ENCODE data around the gene RCE1.

Gene RCE1

DNA sequence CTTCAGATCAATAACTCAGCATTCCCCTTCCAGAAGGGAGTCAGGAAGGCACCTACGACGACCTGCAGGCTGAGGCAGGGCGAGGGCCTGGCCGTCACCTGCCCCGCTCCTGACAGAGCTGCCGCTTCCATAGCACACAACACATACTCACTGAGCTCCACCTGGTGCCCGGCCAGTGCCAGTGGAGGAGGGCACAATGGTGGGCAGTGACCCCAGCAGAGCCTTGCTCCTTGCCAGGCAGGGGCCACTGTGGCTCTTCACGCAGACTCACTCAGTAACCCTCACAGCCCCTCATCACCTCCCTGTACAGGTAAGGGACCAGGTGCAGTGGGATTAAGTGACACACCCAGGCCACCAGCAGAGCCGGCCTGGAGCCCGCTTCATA lies 38.2 kb downstream of the RCE1 start:
- Mint-ChIP-seq H3K4me3 (no peak overlapping the region), H3K4me1 (ENCODE audit: low read depth) (peaks cover 6% of the 10 kb centered on the region), H3K36me3 (ENCODE audit: low read depth) (no peaks in the 10 kb centered on the region), H3K9me3 (no peaks in the 10 kb centered on the region), H3K27ac (no peak overlapping the region), H3K27me3 (no peaks in the 10 kb centered on the region)

DNA sequence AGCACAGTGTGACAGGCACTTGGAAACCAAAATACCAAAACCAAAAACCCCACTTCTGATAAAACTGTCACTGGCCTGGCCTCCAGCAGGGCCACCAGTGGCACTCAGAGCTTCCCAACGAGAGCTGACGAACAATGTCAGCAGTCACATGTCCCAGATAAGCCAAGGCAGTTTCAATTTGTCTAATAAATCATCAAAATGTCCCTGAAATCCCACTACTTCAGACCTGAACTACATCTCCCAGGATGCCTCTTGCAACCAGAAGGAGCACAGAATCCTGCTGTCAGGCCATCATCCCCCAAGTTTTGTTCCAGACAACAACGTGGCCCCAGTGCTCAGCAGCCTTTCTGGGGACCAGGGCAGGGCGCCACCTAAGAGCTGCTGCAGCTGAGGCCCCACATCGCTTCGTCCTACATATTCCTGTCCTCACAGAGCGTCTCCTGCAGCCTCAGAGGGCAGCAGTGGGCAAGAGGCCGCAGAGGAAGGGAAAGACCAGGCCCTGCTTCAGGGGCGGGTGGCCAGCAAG lies 38.7 kb downstream of the RCE1 start:
- Mint-ChIP-seq H3K27me3 (no peaks in the 10 kb centered on the region), H3K36me3 (ENCODE audit: low read depth) (no peaks in the 10 kb centered on the region), H3K4me3 (no peak overlapping the region), H3K4me1 (ENCODE audit: low read depth) (peaks cover 6% of the 10 kb centered on the region), H3K27ac (no peak overlapping the region), H3K9me3 (no peaks in the 10 kb centered on the region)

DNA sequence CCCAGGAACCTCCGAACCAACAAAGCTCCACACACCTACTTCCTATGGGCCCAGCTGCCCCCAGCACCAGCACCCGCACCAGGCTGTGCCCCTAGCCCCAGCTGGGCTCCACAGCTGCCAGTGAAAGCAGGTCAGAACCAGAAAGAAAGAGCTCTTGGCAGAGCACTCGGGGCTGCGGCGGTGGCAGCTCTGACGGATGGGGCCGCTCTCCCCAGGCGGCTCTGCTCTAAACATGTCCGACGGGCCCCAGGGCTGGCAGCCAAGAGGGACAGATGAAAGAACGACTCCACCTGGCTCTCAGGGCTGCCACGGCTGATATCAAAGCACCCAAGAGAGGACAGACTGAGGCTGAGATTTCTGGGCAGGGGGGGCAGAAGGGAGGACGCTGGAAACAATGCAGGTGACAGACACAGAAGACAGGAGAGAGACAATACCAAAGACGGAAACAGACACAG lies 39.3 kb downstream of the RCE1 start:
- Mint-ChIP-seq H3K27me3 (no peaks in the 10 kb centered on the region), H3K4me1 (ENCODE audit: low read depth) (peaks cover 6% of the 10 kb centered on the region), H3K9me3 (no peaks in the 10 kb centered on the region), H3K4me3 (no peak overlapping the region), H3K27ac (no peak overlapping the region), H3K36me3 (ENCODE audit: low read depth) (no peaks in the 10 kb centered on the region)

DNA sequence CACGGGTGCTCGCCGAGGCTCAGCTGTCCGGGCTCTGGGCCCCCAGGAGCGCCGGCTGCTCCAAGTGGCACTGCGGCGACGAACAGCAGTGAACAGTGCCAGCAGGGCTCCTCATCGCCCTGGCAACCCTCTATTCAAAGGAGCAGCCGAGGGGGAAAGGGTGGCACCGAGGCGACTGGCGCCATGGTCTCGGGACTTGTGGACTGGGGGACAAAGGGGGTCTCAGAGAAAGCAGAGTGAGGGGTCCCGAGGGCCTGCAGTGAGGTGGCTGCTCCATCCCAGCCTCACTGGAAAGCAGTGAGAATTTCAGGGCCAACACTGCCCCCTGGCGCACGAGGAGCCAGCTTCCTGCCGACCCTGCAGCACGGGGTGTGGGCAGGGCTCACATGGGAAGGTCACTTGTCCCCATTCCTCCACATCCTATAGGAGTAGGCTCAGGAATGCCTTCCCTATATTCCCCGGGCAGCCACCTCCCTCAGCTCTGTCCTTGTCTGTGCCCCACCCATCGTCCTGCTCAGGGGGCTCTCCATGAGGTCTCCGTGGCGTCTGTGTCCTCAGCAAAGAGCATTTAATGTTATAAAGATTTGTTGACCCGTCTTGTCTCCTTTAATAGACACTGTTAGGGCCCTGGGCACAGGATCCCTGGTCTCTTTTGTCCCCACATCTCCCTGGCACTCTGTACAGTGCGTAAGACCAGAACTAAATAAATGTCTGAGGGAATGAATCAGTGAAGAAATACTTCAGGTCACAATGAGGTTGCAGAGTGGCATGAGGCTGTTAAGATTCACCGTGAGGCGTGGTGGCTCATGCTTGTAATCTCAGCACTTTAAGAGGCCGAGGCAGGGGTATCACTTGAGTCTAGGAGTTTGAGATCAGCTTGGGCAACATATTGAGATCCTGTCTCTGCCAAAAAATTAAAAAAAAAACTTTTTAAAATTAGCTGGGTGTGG lies 40.0 kb downstream of the RCE1 start:
- Mint-ChIP-seq H3K4me1 (ENCODE audit: low read depth) (peaks cover 6% of the 10 kb centered on the region), H3K27me3 (no peaks in the 10 kb centered on the region), H3K27ac (no peak overlapping the region), H3K4me3 (no peak overlapping the region), H3K9me3 (no peaks in the 10 kb centered on the region), H3K36me3 (ENCODE audit: low read depth) (no peaks in the 10 kb centered on the region)

DNA sequence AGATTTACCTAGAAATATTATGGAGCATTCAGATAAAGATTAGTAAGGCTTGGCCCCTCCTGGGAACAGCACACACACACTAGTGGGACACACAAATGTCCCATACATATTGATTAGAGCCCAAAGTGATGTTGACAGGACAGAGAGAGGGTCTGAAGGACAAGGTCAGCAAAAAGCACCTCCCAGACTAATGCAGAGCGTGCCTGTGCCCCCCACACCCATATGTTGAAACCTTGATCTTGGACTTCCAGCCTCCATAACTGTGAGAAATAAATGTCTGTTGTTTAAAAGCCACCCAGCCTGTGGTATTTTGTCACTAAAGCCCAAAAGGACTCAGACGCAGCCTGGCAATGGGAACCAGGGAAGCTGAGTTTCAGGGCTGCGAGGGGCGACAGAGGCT lies 41.2 kb downstream of the RCE1 start:
- H3K36me3 Mint-ChIP-seq (ENCODE audit: low read depth): no peaks in the 10 kb centered on the region
- H3K4me1 Mint-ChIP-seq (ENCODE audit: low read depth): peaks cover 6% of the 10 kb centered on the region
- H3K9me3 Mint-ChIP-seq: no peaks in the 10 kb centered on the region
- H3K27me3 Mint-ChIP-seq: no peaks in the 10 kb centered on the region
- H3K27ac Mint-ChIP-seq: no peak overlapping the region
- H3K4me3 Mint-ChIP-seq: no peak overlapping the region

DNA sequence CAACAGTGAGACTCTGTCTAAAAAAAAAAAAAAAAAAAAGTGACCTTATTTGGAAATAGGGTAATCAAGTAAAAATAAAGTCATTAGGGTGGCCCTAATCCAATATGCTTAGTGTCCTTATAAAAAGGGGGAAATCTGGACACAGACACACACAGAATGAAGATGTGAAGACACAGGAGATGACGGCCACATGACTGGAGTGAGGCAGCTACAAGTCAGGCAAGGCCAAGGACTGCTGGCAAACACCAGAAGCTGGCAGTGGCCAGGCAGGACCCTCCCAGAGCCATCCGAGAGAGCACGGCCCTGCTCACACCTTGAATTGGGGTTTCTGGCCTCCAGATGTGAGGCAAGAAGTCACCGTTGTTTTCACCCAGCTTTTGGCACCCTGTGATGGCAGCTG lies 42.2 kb downstream of the RCE1 start:
- Mint-ChIP-seq H3K36me3 (ENCODE audit: low read depth) (no peaks in the 10 kb centered on the region), H3K27ac (no peak overlapping the region), H3K9me3 (no peaks in the 10 kb centered on the region), H3K4me1 (ENCODE audit: low read depth) (peaks cover 1% of the 10 kb centered on the region), H3K27me3 (no peaks in the 10 kb centered on the region), H3K4me3 (no peak overlapping the region)

DNA sequence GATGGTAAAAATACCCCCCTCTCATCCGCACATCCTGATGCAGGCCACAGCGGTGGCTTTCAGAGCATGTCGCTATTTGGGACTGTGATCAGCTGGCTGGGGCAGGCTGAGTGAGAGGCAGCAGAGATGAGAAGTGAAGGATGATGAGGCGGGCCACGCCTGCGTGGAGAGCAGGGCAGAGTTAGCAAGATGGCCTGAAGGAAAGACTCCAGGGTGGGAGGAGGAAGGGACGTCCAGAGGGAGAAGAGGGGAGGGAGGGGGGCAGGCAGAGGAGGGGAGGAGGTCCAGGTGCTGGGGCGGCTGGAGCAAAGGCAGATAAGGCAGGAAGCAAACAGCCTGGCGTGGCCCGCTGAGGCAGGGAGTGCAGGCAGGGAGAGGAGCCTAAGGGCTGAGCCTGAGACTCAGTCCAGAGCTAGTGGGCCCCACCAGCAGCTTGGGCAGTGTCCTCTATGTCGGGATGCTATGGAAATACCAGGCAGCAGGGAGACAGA lies 42.8 kb downstream of the RCE1 start:
- Mint-ChIP-seq H3K4me1 (ENCODE audit: low read depth) (no peaks in the 10 kb centered on the region), H3K4me3 (no peak overlapping the region), H3K27me3 (no peaks in the 10 kb centered on the region), H3K9me3 (no peaks in the 10 kb centered on the region), H3K36me3 (ENCODE audit: low read depth) (no peaks in the 10 kb centered on the region), H3K27ac (no peak overlapping the region)

DNA sequence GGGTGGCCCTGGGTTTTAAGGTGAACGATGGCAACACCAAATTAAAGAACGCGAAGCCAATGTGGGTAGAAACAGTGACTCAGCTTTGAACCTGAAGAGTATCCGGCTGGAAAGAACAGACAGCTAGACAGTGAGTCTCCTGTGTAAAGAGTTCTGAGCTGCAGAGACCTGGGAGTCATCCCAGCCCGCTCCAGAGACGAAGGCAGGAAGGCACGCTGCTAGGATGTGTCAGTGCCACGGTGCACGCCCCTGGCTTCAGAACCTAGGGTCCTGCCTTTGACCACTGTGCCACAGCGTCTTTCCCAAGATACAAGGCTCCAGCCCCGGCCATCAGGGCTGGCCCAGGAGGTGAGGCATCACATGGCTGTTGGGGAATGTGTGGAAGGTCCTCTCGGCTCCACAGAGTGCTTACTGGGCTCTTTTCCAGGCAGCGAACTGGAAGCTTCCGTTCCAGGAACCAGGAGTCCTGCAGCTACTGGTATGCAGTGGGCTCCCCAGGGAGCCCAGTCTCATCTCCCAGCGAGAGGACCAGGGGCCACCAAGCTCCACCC lies 43.5 kb downstream of the RCE1 start:
- no peak overlapping the region for H3K4me3 Mint-ChIP-seq
- no peak overlapping the region for H3K27ac Mint-ChIP-seq
- no peaks in the 10 kb centered on the region for H3K9me3 Mint-ChIP-seq
- H3K27me3 Mint-ChIP-seq: no peaks in the 10 kb centered on the region
- H3K36me3 Mint-ChIP-seq (ENCODE audit: low read depth): no peaks in the 10 kb centered on the region
- peaks cover 1% of the 10 kb centered on the region for H3K4me1 Mint-ChIP-seq (ENCODE audit: low read depth)

DNA sequence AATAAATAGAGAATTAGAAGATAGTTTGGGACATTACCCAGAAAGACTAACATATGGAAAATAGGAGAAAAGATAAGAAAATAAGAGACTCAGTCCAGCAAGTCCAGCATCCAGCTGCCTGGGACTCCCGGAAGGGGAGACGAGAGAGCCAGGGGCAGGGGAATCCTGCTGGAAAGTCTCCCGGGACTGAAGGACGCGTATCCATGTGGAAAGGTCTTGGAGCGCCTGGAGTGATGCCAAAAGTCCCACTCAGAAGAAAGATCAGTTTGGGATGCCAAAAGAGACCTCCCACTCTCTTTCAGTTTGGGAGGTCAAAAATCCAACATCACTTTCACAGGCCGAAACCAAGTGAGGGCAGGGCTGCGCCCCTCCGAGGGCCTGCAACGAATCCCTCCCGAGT lies 44.3 kb downstream of the RCE1 start:
- Mint-ChIP-seq H3K27me3 (no peaks in the 10 kb centered on the region), H3K4me3 (no peak overlapping the region), H3K27ac (no peak overlapping the region), H3K9me3 (no peaks in the 10 kb centered on the region), H3K36me3 (ENCODE audit: low read depth) (no peaks in the 10 kb centered on the region), H3K4me1 (ENCODE audit: low read depth) (peaks cover 9% of the 10 kb centered on the region)

DNA sequence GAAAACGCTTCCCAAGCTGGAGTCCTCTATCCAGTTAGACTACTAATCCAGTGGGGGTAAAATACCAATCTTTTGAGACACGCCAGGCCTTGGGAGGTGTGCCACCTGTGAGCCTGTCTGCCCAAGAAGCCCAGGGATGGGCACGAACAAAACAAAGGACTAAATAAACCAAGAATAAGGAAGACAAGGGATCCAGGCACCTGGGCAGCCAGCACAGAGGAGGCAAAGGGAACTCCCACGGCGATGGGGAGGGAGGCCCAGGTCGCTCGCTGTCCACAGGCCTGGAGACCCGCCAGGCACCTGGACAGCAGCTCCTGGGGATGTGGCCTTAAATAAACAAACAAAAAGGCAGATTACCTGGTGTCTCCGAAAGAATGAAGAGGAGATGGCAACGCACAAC lies 45.0 kb downstream of the RCE1 start:
- no peak overlapping the region for H3K4me3 Mint-ChIP-seq
- peaks cover 15% of the 10 kb centered on the region for H3K4me1 Mint-ChIP-seq (ENCODE audit: low read depth)
- H3K9me3 Mint-ChIP-seq: no peaks in the 10 kb centered on the region
- no peaks in the 10 kb centered on the region for H3K27me3 Mint-ChIP-seq
- H3K27ac Mint-ChIP-seq: no peak overlapping the region
- H3K36me3 Mint-ChIP-seq (ENCODE audit: low read depth): no peaks in the 10 kb centered on the region

DNA sequence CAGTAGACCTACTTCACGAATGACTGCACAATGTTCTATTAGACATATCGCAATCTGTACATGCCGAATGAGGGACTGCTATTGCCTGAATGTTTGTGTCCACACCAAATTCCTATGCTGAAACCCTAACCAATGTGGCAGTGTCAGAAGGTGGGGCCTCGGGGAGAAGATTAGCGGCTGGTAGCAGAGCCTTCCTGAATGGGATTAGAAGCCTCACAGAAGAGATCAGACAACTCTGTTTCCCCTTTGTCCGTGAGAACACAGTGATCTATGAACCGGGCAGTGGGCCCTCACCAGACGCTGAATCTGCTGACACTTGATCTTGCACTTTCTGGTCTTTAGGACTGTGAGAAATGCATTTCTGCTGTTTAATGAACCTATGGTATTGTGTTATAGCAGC lies 46.7 kb downstream of the RCE1 start:
- H3K9me3 Mint-ChIP-seq: no peaks in the 10 kb centered on the region
- H3K4me1 Mint-ChIP-seq (ENCODE audit: low read depth): peaks cover 16% of the 10 kb centered on the region
- H3K4me3 Mint-ChIP-seq: no peak overlapping the region
- H3K27ac Mint-ChIP-seq: no peak overlapping the region
- no peaks in the 10 kb centered on the region for H3K36me3 Mint-ChIP-seq (ENCODE audit: low read depth)
- no peaks in the 10 kb centered on the region for H3K27me3 Mint-ChIP-seq

DNA sequence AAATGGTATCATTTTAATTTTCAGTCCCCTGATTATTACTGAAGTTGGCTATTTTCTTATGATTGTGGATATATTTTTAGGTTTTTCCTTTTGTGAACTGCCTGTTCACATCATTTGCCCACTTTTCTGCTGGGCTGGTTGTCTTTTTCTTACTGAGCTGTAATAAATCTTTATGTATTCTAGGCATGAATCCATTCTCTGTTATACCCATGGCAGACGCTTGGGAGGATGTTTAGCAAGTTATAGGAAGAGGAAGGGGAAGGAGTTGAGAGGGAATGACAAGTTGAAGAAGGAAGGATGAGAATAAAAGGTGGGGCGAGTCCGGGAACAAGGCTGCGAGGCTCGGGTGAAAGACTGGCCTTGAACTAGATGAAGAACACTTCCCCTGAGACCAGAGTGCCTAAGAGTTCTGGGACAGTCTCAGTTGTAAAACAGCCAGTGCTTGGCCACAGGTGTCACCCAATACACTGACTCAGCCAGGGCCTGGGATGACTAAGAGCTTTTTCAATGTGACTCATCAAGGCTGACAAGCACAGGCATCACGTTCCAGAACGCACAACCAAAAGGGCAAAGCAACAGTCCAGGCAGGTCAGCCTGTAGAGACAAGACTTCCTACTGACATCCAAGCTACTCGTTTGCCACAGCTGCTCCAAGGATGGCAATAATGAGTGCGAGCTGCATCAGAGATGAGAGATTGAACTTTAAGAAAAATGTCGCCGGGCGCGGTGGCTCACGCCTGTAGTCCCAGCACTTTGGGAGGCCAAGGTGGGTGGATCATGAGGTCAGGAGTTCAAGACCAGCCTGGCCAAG lies 48.8 kb downstream of the RCE1 start:
- H3K9me3 Mint-ChIP-seq: no peaks in the 10 kb centered on the region
- H3K4me1 Mint-ChIP-seq (ENCODE audit: low read depth): peaks cover 16% of the 10 kb centered on the region
- H3K27me3 Mint-ChIP-seq: no peaks in the 10 kb centered on the region
- H3K4me3 Mint-ChIP-seq: no peak overlapping the region
- H3K36me3 Mint-ChIP-seq (ENCODE audit: low read depth): no peaks in the 10 kb centered on the region
- peak overlapping the region; percentile 38 for H3K27ac Mint-ChIP-seq

DNA sequence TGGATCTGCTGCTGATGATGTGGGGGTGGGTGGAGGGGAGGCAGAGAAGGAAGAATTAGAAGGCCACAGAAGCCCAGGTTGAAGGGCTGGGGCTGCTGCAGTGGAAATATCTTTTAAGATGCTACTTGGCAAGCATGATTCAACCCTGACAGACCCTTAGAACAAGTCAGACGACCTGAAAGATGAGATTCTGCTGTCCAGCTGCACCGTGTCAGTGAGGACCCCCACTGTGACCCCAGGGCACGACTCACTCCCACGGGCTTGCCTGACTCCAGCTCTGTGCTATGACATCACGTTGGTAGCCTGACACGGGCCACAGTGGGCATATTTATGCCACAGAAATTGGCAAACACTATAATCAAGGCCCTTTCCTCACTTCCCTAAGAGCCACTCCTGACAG lies 49.7 kb downstream of the RCE1 start:
- Mint-ChIP-seq H3K27ac (no peak overlapping the region), H3K36me3 (ENCODE audit: low read depth) (no peaks in the 10 kb centered on the region), H3K9me3 (no peaks in the 10 kb centered on the region), H3K4me3 (no peak overlapping the region), H3K27me3 (no peaks in the 10 kb centered on the region), H3K4me1 (ENCODE audit: low read depth) (peaks cover 16% of the 10 kb centered on the region)

DNA sequence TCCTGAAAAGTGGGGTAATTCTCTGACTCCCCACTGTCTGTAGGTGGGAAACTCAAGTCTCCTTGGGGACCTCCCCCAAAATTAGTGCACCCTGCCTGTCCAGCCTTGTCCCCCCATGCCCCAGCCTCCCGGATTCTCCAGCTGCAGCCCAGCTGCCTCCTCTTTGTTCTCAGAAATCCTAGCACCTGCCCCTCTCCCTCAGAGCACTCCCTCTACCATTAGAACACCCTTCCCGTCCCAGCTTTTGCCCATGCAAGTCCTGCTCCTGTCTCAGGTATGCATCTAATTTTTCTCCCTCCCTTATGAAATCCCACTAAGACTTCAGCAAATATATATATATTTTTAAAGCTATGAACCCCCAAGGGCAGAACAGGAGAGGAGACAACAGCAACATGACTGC lies 50.9 kb downstream of the RCE1 start:
- Mint-ChIP-seq H3K4me3 (no peak overlapping the region), H3K36me3 (ENCODE audit: low read depth) (no peaks in the 10 kb centered on the region), H3K9me3 (no peaks in the 10 kb centered on the region), H3K27me3 (no peaks in the 10 kb centered on the region), H3K27ac (no peak overlapping the region), H3K4me1 (ENCODE audit: low read depth) (peaks cover 16% of the 10 kb centered on the region)
